GM18508 (cell line): ENCODE measurements around the gene RSAD1.

ENCODE experiments used
- ATAC-seq: cut with Tn5 transposase; IDR thresholded peaks from one replicate; pipeline ENCODE4 v1.9.1; 2021; ENCODE audit warnings: moderate number of reproducible peaks; ENCODE audit not compliant: insufficient read depth, unreplicated experiment

RSAD1 gene

DNA sequence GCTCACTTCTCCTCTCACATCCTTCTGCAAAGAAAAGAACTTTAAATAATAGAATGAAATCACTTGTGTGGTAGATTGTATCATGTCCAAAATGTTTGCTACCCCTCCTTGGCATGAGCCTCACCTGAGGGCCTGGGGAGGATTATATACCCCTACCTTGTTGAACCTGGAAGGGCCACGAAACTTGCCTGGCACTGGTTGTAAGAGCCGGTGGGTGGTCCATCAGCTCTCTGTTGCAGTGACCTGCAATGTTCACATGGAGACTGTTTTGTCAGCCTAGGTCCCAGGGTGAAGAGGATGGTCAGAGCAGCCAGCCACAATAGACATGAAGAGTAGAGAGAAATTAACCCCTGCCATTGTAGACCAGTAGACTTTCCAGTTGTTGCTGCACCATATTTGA is 10.2 kb downstream of the RSAD1 start:
- ATAC-seq = no peak

DNA sequence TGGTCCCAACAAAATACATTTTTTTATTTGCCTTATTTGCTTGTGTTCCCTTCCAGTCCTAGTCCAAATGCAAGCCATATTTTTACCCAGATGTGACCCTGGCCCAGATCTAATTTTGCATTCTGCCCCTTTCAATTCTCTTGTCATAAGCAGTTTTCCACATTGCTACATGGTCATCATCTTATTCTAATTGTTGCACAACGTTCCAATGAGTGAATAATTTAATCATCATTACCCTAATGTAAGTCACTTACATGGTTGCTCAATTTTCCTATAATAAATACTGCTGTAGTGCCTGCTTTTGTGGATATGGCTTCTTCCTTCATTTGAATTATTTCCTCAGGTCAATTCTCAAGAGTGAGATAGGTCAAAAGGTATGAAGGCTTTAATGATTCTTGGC is 12.8 kb downstream of the RSAD1 start:
- no peak for ATAC-seq

DNA sequence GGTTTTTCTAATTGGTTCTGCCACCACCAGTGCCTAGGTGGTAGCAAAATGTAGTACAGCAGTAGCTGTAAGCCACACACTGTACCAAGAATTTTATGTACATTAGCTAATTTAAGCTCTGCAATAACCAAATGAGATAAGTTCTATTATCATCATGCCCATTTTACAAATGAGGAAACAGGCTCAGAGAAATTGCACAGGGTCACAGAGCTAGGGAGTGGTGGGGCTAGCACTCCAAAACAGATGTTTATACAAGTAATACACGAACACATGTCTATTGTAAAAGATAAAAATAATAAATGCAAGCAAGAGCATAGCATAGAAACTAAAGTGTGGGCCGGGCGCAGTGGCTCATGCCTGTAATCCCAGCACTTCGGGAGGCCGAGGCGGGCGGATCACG is 13.6 kb downstream of the RSAD1 start:
- ATAC-seq = no peak

DNA sequence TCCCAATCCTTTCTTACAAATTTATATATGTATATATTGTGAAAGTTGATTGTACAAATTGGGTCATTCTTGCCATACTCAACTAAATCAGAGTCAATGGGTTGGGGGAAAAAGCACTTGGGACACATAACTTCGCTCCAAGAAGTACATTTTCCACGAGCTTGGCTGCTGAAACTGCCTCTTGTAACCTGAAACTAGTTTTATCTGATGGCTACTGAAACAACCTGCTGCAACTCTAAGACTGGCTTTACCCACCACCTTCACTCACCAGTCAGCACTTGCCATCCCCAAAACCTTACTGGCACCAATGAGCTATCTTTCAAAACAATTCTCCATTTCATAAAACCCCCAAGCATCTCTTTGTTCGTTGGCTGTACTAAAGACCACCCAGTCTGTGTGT is 15.1 kb downstream of the RSAD1 start:
- ATAC-seq = no peak

DNA sequence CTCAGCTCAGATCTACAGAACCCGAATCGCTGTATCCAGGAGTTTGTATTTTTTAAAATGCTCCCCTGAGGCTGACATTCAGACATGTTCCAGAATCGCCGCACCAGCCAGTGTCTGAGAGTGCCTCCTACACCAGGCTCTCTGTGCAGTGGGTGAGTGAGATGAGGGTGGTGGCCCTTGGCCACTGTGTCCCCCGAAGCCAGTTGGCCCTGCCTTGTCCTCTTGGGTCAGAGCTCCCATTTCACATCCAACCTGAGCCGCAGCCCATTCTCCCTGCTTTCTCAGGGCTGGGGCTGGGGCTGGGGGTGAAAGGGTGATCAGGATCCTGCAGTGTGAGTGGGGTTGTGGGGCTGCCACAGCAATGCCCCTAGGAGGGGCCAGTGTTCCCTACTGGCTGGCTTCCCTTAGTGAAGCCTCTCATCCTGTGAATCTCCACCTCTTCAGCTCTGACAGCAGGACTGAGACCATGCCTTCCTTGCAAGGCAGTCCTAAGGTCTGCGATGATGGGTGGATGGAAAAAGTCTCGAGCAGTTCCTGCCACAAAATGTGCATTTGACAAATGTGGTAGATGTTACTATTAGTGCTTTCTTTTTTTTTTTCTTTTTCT is 16.7 kb downstream of the RSAD1 start:
- ATAC-seq = no peak

DNA sequence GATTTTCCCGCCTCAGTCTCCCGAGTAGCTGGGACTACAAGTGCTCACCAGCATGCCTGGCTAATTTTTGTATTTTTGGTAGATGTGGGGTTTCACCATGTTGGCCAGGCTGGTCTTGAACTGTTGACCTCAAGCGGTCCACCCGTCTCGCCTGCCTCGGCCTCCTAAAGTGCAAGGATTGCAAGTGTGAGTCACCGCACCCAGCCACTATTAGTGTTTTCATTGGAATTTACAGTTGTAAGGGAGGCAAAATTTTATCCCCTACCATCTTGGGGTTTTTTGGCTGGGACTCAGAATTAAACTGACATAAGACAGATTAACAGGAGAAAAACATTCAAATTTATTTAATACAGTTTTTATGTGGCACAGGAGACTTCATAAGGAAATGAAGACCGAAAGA is 17.3 kb downstream of the RSAD1 start:
- ATAC-seq = no peak

DNA sequence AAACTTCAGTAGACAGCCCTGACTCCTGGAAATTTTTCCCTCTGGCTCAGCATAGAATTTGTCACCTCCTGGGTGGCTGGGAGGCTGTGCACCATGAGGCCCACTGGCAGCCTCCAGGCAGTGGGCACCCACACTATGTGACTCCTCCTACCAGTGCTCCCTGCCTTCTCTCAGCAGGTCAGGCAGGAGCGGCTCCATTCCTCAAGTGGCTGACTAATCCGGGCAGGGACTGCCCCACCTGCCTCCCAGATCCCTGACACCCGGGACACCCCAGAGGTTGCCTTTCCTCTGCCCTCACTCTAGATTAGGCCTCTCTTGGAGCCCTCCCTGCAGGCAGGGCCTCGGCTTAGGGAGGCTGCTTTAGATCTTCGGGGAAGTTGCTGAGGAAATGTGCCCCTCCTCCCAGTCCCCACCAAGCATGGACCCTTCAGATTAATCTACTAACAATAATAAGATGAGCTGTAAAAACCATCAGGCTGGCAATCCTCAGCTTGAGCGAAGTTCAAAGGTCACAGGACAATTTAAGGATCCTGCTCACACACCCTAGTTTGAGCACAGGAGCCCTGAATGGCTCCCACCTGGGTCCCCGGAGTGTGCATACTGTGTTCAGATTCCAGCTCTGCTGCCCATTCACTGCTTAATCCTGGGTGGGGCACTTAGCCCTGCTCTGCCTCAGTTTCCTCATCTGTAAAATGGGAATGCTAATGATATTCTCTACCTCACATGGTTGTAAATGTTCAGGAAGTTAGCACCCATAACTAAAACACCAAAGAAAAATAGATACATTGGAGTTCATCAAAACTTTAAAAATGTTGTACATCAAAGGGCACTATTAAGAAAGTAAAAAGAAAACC is 19.6 kb downstream of the RSAD1 start:
- no peak for ATAC-seq

DNA sequence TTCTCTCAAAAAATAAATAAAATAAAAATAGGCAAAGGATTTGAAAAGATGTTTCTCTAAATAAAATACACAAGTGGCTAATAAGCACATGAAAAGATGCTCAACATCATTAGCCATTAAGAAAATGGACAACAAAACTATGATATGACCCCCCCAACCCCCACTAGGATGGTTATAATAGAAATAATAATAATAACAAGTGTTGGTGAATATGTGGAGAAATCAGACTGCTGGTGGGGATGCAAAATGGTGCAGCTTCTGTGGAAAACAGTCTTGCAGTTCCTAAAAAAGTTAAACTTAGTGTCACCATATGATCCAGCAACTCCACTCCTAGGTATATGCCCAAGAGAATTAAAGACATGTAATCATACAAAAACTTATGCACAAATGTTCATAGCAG is 20.6 kb downstream of the RSAD1 start:
- ATAC-seq = no peak

DNA sequence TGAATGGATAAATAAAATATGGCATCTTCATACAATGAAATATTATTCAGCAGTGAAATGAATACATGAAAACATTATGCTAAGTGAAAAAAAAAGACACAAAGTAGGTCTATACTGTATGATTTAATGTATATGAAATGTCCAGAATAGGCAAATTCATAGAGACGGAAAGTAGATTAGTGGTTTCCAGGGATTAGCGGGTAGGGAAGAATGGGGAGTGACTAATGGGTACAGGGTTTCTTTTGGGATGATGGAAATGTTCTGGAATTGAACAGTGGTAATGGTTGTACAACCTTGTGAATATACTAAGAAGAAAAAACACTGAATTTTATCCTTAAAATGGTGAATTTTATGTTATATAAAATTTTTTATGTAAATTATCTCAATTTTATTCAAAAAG is 21.1 kb downstream of the RSAD1 start:
- no peak for ATAC-seq

DNA sequence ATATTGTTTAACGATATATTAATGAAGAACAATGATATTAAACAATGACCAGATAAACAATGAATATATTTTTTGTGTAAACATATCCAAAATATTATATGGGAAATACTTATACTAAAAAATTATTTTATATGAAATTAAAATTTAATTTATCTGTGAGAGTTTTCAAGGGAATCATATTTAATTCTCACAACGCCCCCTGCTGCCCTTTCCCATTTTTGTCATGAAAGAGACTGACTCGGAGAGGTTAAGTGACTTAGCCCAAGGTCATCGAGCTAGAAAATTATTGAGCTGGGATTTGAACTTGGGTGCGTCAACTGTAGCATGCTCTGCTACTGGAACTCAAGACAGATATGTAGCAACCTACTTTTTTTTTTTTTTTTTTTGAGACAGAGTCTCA is 22.4 kb downstream of the RSAD1 start:
- no peak for ATAC-seq

DNA sequence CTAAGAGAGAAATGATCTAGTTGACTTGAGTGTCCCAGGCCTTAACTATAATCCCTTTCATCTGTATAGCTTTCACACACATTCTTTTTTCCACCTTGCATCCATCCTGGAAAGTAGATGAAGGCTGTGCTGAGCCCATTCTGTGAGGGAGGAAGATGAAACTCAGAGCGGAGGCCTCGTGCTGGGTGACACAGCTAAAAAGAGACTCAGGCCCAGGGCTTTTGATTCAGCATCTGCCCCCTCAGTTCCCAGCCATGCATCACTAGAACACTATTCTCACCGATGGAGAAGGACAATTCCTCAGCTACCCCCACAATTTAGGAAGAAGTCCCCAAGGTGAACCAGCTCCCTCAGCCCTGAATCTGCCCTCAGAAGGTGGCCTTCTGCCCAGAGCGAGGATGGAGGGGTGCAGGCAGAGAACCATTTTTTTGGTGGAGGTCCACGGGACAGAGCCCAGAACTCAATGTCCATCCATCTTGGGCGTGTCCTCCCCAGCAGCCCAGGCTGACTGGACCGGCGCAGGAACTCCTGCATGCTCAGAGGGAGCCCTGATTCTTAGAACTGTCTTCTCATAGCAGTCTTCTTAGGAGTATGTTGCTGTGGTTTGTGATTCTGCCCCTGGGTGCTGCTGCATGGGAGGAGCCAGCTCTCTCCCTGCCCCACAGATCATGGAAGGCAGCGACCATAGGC is 23.8 kb downstream of the RSAD1 start:
- no peak for ATAC-seq

DNA sequence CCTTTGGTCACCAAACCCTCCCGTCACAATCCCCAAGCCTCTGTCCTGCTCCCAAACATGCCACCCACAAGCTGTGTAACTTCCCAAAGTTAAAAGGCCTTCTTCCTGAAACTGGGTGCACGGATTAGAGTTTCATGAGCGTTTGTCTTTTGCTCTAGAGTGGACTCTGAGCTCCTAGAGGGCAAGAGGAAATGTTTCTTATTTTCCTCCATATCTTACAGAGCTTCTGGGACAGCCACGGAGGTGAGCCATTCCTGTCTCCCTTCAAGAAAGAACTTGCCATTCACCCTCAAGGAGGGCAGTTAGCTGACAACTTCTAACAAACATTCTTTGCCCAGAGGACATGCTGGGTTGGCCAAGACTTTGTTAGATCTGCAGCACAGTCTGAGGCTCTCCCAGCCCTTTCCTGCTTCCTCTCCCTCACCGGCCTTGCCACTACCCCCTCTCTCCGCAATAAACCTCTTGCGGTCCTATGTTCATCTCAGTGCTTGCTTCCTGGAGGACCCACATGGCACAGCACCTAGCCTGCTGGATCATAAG is 27.0 kb downstream of the RSAD1 start:
- no peak for ATAC-seq

DNA sequence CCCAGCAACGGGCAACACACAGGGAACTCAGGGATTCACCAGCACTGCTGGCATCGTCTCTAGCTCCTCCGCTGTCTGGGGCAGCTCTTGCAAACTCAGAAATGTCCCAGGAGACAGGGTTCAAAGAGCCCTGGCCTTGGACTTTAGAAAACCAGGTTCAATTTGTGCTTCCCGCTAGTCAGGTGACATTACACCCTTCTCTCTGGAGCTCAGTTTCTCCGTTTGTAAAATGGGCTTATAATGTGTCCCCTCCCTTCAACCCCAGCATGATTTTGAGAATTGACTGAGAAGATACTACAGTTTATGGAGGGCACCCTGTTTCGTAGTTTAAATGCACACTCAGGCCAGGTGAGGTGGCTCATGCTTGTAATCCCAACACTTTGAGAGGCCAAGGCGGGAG is 27.6 kb downstream of the RSAD1 start:
- no peak for ATAC-seq

DNA sequence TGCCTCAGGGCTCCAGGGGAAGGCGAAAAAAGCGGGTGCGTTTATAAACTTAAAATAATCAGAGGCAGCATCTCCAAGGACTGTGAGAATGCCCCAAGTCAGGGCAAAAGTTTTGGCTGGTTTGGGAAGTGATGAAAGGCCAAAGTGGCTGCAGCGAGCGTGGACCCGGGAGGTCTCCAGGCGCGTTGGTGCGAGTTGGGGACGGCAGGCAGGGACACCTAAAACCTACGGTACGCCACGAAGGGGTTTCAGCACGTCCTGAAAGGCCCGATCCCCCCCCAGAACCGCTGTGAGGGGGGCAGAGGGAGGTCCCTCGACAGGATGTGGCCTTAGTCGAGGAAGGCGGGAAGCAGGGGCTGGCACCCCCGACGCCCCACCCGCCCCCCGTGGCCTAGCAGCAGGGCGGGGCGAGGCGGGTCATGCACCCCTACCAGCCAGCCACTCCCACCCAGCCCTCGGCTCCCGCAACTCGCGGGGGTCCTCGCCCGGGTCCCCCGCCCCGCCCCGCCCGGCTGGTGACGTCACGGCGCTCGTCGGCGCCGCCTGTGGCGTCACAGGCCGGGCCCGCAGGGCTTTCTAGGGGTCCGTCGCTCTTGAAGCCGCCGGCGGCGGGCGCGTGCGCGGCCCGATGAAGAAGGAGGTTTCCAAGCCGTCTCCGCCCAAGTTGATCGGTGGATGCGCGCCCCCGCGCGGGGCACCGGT is 29.4 kb downstream of the RSAD1 start, which contains the start of gene MYCBPAP:
Gene MYCBPAP, plus strand, starts transcription at position 569 of the 702 bp plus-strand sequence. CDS start 236 bp downstream, outside the sequence.
- ATAC-seq = no peak

DNA sequence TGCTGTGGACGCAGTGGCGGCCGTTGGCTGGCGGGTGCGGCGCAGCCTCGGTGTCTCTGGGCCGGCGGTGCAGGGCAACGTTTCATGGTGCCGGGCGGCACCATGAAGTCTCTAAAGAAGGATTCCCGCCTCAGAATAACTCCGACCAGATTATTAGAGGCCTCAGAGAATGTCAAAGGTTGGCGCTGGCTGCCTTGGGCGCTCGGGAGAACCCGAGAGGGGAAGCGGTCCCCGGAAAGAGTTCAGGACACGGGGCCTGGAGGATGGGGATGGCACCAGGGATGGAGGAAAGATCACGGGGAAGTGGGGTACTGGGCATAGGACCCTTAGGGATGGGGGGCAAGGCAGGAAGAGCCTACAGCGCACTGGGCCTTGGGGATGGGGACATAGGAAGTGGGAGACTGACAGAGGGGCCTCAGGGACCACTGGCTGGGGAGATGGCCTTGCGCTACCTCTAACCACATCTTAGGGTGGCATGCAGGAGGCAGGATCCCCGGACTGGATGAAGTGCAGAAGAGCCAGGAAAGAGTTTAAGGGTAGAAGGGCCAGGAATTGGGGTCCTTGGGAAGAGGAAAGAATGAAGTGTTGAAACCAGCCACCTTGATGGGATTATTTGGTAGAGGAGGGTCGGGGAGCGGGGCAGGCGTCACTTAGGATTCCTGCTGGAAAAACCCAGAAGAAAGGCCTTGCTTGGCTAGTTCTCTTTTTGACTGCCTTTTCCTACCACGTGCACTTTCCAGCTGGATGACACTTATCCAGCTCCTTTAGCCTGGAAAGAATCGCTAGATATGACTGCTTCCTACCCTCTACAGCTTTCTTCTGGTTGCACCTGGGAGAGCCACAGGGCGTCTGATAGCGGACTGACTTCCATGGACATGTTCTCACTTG is 30.2 kb downstream of the RSAD1 start:
- no peak for ATAC-seq

DNA sequence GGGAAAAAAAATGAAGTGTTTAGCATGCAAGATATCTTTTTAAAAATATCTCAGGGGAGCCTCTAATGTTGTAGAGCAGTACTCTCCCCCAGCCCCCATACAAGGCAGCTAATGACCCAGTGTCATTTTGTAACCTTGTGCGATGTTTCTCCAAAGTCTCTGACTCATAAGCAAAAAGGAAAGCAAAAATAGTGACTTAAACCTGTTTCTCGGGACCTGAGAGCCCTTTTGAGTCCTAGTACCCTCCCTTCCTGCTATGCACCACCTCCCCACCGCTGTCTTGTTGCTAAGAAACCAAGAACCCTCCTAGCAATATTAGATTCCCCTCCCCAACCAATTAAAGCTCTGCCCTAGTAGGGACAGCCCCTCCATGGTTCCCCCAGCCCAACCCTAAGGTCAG is 32.4 kb downstream of the RSAD1 start:
- peak; percentile 83 for ATAC-seq

DNA sequence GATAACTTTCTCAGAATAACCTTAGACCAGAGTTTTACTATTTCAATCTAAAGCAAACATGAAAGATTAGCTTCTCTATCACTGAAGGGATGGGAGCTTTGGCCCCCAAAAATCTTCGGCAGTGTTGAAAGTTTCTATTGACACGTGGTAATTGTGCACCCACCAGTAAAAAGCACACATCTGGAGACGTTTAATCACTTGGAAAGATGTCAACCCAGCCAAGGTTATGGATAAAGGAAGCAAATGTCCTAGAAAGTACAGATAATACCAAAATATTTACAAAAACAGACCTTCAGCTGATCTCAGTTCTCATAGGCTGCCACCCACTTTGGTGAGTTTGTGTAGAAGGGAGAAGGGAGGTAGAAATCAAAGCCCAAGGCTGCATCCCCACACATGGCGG is 34.8 kb downstream of the RSAD1 start:
- no peak for ATAC-seq

DNA sequence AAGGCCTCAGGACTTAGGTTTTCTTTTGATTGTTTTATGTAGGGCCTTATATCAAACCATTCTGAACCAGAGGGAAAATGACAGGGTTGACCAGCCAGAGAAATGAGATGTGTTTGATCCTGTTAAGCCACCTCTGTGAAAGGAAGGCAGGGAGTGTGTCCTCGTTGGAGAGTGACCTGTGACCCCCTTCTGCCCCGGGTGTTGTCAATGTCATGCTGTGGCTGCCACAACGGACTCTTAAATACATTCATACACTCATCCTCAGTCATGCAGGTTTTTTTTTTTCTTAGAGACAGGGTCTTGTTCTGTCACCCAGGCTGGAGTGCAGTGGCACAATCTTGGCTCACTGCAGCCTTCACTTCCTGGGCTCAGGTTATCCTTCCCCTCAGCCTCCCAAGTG is 35.7 kb downstream of the RSAD1 start:
- no peak for ATAC-seq

DNA sequence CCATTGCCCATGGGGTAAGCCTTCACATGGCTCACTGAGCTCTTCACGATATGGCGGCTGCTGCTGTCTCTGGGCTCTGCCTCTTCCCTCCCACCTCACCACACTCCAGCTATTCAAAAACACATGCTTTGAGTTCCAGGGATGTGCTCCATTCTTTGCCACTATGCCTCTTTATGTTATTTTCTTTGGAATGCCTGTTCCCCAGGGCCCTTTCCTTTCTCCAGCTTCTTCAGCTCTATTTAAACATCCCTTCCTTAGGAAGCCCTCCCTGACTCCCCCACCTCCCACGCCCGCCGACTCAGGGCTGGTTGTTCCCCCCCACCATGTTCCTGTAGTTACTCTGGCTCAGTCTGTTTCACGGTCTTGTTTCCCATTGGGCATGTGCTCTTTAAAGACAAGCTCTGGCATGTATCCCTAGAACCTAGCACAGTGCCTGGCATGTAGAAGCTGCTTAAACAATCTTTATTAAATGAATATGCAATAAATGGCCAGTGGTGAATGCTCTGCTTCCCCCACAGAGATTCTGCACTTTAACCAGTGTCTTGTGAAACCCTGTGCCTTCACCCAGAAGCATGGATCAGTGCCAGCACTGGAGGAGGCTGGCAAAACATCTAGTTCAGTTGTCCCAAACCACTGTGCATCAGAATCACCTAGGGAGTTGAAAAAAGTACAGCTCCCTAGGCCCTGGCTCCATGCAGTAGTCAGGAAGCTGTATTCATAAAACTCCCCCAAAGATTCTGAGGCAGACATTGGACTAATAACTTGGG is 36.5 kb downstream of the RSAD1 start:
- no peak for ATAC-seq
